Umbilical cord (tissue), 2 donors: ENCODE results near the gene SNRPA. TPM values are rescaled to one million over a fixed set of nuclear protein-coding genes. Genes with fewer than 3 reads are reported as not detected.

Source experiments
- DNase-seq: peaks from one replicate; pipeline ENCODE4 v3.0.0-alpha.2; 2015; ENCODE audit warnings: low spot score
- total RNA-seq: library from RNA; depleted of rRNA; stranded (reverse); fragments of >200 nt; gene quantifications from one replicate; pipeline ENCODE4 v1.2.3, GENCODE V29; 2014; ENCODE audit warnings: low replicate concordance; ENCODE audit not compliant: insufficient read depth

SNRPA gene
- total RNA-seq = 11.1 TPM

DNA sequence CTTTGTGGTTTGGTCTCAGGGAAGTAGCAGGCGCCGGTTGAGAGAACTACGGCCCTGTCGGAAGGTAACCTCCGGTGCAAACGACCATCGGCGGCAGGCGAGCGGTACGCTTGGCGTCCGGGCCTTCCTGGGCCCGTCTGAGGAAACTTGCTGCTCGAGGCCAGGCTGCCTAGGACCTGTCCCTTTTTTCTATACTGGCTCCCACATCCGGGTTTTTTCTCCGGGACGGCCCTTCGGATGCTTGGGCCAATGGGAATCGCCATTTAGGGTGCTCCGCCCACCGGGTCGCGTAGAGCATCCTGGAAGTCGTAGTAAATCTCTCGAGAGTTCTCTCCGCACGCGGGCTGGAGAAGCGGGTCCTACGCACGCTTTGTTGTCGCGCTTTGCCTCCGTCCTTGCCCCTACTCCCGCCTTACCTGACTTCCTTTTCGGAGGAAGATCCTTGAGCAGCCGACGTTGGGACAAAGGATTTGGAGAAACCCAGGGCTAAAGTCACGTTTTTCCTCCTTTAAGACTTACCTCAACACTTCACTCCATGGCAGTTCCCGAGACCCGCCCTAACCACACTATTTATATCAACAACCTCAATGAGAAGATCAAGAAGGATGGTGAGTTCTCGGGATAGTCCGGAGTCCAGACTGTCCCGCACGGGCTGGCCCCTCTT, at the start of gene SNRPA:
Gene SNRPA (plus strand): TSS at position 330 of the 664 bp plus-strand sequence. CDS start 206 bp downstream, at position 536.
- peak; percentile 99 for DNase-seq

GRCh38 chr19:40701758-40702157, 49.2 kb upstream of the SNRPA start:
- no peak for DNase-seq

GRCh38 chr19:40702337-40703012, 48.5 kb upstream of the SNRPA start:
- no peak for DNase-seq

- DNase-seq = no peak
Measured at GRCh38 chr19:40703029-40703755, 47.8 kb upstream of the SNRPA start.

DNA sequence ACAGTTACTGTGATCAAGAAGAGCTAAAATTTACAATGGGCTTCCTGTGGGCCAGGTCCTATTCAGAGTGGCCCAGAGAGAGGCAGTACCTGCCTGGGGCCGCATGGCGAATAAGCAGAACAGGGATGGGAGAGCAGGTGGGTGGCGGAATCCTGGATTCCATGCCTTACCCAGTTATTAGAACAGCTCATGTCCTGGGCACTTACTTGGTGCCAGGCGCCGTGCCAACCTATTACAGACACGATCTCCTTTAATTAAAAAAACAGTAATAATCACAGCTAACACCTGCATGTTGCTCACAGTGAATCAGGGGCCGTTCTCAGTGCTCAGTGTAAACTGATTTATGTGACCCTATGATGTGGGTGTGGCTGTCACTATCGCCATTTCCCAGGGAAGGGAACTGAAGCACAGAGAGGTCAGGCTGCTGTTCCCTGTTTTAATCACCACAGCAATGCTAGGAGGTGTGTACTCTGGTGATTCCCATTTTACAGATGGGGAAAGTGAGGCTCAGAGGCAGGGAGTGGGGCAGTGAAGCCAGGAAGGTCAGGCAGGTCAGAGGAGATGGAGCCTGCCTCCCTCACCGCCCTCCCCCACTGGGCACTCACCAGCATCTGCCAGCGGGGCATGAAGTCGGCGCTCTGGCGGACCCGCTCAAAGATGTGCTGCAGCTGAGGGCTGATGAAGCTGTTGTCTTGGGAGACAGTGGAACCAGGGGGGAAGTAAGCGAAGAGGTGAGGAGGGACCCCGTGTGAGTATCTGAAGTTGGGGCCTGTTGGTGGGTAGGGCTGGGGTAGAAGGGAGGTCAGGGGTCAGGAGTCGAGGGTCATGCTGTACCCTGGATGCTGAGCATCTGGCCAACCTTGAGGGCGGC, 46.3 kb upstream of the SNRPA start:
- DNase-seq = no peak

DNA sequence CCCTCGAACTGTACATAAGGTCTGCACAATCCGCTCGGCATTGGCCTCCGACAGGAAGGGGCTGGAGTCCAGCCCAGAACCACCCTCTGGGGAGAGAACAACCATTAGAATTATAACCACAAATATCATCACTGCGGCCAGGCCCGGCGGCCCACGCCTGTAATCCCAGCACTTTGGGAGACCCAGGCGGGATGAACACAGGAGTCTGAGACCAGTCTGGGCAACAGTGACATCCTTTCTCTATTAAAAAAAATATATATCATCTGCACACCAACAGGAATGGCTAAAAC, 45.7 kb upstream of the SNRPA start:
- DNase-seq = no peak

- DNase-seq = no peak
Measured at GRCh38 chr19:40705950-40706619, 44.9 kb upstream of the SNRPA start.

DNA sequence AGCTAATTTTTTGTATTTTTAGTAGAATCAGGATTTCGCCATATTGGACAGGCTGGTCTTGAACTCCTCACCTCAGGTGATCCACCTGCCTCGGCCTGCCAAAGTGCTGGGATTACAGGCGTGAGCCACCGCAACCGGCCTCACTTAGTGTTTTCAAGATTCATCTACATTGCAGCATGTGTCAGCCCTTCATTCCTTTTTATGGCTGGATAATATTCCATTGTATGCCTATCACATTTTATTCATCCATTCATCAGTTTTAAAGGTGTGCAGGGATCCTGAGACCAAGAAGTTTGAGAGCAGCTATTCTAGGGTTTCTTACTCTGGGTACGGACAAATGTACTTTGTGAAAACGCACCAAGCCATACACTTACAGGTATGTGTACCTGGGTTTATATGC, 43.4 kb upstream of the SNRPA start:
- DNase-seq = no peak

GRCh38 chr19:40709817-40710216, 41.2 kb upstream of the SNRPA start:
- DNase-seq = no peak

GRCh38 chr19:40713939-40714338, 37.1 kb upstream of the SNRPA start:
- no peak for DNase-seq

- DNase-seq = peak; percentile 99
Measured at GRCh38 chr19:40714441-40715299, 36.3 kb upstream of the SNRPA start.

GRCh38 chr19:40716031-40716481, 34.9 kb upstream of the SNRPA start:
- peak; percentile 90 for DNase-seq

DNA sequence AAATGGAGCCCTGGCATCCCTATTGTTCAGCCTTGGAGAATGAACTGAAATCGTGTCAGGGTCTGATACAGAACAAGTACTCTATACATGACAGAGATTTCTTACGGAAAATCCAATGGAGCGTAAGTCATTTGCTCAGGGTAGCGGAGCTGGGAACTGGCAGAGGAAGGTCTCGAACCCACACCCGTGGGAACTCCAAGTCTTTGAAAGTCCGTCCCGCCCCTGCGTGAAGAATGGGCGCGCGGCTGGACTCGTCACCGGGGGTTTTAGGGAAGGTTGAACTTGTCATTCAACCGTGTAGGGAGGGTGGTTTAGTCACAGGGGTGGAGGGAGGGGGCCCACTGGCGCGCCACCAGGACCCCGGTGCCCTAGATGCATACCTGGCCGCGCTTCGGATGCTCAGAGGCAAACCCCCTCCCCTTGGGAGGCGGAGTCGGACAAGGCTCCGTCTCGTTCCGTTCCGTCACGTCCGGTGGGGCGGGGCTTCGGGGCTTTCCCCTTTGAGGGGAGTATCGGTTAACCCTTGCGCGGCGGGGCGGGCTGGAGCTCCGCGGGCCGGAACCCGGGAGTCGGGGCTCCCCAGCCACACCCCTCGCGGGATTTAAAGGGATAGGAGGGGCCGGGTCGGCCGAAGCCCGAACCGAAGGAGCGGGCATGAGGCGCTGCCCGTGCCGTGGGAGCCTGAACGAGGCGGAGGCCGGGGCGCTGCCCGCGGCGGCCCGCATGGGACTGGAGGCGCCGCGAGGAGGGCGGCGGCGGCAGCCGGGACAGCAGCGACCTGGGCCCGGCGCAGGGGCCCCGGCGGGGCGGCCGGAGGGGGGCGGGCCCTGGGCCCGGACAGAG, 34.3 kb upstream of the SNRPA start, which contains the start of the genes COQ8B and ITPKC:
Gene COQ8B (minus strand): TSS at position 405 of the 843 bp plus-strand sequence. CDS start 2,254 bp downstream, outside the sequence.
Gene ITPKC (plus strand): TSS at position 631 of the 843 bp plus-strand sequence. CDS start 24 bp downstream, at position 655.
- peak; percentile 100 for DNase-seq

DNA sequence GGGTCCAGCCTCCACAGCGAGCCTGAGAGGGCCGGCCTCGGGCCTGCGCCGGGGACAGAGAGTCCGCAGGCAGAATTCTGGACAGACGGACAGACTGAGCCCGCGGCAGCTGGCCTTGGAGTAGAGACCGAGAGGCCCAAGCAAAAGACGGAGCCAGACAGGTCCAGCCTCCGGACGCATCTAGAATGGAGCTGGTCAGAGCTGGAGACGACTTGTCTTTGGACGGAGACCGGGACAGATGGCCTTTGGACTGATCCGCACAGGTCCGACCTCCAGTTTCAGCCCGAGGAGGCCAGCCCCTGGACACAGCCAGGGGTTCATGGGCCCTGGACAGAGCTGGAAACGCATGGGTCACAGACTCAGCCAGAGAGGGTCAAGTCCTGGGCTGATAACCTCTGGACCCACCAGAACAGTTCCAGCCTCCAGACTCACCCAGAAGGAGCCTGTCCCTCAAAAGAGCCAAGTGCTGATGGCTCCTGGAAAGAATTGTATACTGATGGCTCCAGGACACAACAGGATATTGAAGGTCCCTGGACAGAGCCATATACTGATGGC, 33.6 kb upstream of the SNRPA start:
- no peak for DNase-seq

- DNase-seq = peak; percentile 19
Measured at GRCh38 chr19:40717880-40718773, 32.9 kb upstream of the SNRPA start.

DNA sequence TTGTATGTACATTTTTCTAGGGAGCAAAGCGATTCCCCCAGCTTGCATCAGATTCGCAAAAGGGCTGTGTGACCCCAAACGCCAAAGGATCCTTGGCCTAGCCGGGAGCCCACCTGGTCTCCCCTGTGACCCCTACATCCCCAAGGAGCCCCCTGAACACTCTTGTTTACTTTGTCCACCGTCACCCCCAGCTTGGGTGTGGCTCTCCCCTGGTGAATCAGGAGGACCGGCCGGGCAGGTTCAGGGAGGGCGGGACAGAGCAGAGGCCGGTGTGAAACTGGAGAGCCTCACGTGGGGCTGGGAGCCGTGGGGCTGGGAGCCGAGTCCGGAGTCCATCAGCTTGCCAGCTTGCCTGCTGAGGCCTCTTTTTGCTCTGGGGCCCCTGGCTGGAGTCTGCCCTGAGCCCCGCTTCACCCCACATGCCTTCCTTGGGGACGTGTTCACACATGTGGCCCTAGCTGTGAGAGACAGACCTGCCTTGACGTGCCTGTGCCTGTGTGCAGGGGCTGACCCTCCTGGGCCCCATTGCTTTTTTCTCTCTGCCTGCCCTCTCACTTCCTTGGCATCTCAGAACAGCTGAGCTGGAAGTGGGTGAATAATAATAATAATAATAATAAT, 32.1 kb upstream of the SNRPA start:
- DNase-seq = peak; percentile 63

- DNase-seq = no peak
Measured at GRCh38 chr19:40719414-40719894, 31.5 kb upstream of the SNRPA start.
